ENCODE results near the gene EML2. TPM values are rescaled to one million over a fixed set of nuclear protein-coding genes. Genes with fewer than 3 reads are reported as not detected.
"Not testable (repeated sequence)": the region's sequence is repeated elsewhere in the genome, so short reads cannot be mapped to it uniquely, and the experiment has no call there.

The EML2 gene, protein sequence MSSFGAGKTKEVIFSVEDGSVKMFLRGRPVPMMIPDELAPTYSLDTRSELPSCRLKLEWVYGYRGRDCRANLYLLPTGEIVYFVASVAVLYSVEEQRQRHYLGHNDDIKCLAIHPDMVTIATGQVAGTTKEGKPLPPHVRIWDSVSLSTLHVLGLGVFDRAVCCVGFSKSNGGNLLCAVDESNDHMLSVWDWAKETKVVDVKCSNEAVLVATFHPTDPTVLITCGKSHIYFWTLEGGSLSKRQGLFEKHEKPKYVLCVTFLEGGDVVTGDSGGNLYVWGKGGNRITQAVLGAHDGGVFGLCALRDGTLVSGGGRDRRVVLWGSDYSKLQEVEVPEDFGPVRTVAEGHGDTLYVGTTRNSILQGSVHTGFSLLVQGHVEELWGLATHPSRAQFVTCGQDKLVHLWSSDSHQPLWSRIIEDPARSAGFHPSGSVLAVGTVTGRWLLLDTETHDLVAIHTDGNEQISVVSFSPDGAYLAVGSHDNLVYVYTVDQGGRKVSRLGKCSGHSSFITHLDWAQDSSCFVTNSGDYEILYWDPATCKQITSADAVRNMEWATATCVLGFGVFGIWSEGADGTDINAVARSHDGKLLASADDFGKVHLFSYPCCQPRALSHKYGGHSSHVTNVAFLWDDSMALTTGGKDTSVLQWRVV
- 20.9 TPM for polyA plus RNA-seq (2013, experiment 1 of 2; ENCODE audit: insufficient read length)
- polyA plus RNA-seq (2013, experiment 2 of 2; ENCODE audit: insufficient read length): 23.0 TPM

DNA sequence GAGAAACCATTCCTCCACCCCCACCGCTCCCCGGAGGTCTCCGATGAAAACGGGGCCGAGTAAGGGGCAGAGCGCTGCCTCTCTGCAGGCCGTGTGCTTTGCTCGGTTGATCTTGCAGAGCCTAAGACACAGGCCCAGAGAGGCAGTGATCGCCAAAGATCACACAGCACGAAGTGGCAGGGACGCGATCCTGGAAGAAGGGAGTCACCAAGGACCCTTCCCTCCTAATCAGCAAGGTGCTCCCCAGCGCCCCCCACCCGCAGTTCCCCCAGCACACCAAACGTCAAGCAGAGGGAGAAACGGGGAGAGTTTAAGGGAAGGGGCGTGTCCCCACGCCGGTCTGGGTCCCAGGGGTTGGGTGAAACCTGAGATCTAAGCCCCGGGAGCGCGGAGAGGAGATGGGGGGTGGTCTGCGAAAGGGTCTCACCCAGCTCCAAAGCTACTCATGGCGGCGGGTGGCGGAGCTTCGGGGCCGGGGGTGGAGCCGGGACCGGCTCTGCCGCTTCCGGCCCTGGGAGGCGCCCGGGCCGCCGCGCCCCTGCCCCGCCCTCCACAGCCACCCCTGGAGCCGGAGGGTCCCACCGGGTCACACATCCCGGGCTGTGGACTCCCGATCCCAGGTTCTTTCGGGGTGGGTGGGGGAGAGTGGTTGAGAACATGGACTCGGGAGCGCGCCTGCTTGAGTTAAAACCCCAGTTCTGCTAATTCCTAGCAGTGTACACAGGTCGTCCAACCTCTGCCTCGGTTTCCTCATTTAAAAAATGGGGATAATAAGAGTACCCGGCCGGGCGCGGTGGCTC, at the start of gene EML2:
Gene EML2, minus strand, starts transcription at position 468 of the 800 bp plus-strand sequence. Its CDS starts 21 bp downstream, at position 447.
- peak; percentile 40 for DNase-seq

DNA sequence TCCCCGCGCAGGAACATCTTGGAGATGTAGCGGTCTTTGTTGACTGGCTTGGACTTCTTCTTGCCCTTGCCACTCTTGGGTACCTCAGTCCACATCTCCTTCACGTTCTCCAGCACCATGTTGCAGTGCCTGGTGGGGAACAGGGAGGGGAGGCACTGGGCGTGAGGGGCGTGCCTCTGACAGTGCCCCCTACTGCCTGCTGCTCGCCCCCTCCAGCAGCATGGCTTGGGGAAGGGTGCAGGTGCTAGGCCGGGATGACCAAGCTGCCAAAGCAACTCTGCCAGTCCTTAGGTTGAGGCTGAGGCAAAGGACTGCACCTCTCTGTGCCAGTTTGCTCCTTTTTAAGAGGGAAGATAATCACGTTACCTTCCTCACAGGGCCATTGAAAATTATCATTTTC, 48.4 kb upstream of the EML2 start:
- no peak for DNase-seq

- not testable (repeated sequence) for DNase-seq
Observed at GRCh38 chr19:45685045-45685444, 45.8 kb upstream of the EML2 start.

GRCh38 chr19:45682908-45683307, 43.7 kb upstream of the EML2 start:
- DNase-seq: no peak

DNA sequence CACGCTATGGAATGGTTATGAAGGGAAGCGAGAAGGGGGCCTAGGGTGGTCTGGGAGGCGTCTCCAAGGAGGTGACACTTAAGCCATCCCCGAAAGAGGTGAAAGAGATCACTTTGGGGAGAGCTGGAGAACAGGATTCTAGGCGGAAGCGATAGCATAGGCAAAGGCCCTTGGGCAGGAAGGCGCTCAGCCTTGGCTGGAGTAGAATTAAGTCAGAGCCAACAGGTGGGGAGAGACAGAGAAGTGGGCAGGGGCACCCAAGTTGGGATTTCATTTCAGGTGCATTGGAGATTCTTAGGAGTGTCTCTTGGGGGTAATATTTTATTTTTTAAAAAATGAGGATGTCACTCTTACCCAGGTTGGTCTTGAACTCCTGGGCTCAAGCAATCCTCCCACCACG, 42.9 kb upstream of the EML2 start:
- DNase-seq: no peak

- peak; percentile 76 for DNase-seq
Observed at GRCh38 chr19:45681391-45682015, 42.3 kb upstream of the EML2 start.

GRCh38 chr19:45677351-45678230, 38.4 kb upstream of the EML2 start:
- peak; percentile 58 for DNase-seq

- no peak for DNase-seq
Observed at GRCh38 chr19:45676851-45677263, 37.7 kb upstream of the EML2 start.

GRCh38 chr19:45674946-45675345, 35.7 kb upstream of the EML2 start:
- no peak for DNase-seq

GRCh38 chr19:45670670-45671453, 31.7 kb upstream of the EML2 start:
- peak; percentile 65 for DNase-seq

GRCh38 chr19:45668342-45668871, 29.2 kb upstream of the EML2 start:
- DNase-seq: no peak

- peak; percentile 84 for DNase-seq
Observed at GRCh38 chr19:45667620-45668341, 28.6 kb upstream of the EML2 start, which contains the start of gene GIPR. GIPR (plus strand) TSS chr19:45668221; CDS start chr19:45669521, 1,300 bp downstream.

- DNase-seq: peak; percentile 35
Observed at GRCh38 chr19:45664575-45664974, 25.4 kb upstream of the EML2 start.

GRCh38 chr19:45663800-45664199, 24.6 kb upstream of the EML2 start:
- no peak for DNase-seq

DNA sequence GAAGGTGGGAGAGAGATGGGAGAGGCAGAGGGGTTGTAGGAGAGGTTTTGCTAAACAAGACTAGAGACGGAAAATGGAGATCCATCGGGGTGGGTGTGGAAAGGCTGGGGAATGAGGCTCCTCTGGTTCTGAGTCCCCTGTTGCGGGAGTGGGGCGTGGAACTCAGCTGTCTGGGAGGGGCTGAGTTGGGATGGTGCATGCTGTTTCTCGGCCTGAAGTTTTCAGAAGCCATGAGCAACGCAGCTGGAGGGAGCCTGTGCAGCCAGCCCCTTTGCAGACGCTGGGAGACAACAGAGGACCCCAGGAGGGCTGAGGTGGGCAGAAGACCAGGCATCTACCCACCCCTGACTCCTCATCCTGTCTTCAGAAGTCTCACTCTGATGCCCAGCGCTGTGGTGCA, 21.4 kb upstream of the EML2 start:
- DNase-seq: no peak

- no peak for DNase-seq
Observed at GRCh38 chr19:45659096-45659729, 20.0 kb upstream of the EML2 start.

DNA sequence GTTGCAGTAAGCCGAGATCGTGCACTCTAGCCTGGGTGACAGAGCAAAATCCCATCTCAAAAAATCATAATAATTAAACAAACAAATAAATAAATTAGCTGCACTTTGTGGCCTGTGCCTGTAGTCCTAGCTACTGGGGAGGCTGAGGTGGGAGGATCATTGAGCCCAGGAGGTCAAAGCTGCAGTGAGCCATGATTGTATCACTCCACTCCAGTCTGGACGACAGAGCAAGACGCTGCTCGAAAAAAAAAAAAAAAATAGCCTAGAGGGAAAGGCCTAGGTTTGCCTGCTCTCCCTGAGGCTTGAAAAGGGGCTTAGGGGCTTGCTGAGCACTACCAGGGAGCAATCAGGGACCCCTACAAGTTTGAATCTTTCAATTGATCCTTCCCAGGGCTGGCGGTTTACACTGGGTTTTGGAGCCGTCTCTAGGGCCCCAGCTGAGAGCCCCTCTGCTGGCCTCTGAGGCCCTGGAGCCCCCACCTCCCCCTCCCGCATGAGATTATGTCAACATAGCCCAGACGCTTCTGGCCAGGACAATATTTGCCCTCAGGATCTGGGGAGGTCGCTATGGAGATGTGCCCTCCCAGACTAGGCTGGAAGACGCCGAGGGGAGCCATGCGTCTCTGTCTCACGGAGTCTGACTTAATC, 18.4 kb upstream of the EML2 start:
- no peak for DNase-seq

DNA sequence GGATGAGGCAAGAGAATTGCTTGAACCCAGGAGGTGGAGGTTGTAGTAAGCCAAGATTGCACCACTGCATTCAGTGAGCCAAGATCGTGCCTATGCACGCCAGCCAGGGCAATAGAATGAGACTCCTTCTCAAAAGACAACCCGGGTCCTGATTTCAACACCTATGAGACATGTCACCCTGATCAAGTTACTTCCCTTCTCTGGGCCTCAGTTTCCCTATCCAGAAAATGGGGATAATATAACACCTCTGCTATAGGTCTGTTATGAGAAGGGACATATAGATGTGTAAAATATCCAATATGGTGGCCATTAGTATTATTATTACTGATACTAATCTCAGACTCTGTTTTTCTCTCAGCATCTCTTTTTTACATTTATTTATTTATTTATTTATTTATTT, 15.9 kb upstream of the EML2 start:
- DNase-seq: no peak
